ENCODE results near the gene SEC14L5.

Gene SEC14L5

DNA sequence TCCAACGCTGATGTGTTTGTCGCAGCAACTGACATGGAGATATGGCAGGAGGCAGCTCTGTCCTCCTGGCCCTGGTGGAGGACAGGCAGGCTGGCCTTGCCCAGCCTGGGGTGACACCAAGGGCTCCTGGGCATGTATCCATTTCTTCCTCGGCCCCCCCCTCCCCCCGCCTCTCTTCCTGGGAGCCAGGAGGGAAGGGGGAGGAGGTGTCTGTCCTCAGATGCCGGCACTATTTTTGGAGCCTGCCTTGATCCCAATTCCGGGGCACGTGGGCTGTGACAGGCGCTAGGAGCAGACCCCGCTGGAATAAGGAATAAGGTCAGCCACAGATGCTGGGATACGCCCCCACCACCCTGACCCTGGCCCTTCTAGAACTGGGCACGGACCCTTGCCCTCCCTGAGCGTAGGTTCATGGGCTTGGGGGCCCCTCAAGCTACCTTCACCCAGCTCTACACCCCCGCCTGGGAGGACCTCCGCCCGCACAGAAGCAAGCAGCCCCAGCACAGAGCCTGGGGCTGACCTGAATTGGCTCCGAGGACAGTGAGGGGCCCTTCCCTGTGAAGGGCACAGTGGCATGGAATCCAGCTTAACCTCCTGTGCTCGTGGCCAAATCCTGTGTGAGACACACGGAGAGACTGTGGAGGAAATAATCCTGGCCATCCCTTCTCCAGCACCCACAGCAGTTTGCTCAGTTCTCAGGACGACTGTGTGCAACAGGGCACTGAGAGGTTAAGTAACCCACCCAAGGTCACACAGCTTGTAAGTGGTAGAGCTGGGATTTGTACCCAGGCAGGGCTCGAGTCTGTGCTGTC, 24.1 kb downstream of the SEC14L5 start:
- no peak for TF ChIP-seq CTCF (IDR thresholded peaks at IDR 0.05; ENCODE audit: control insufficient read depth, insufficient read depth, low read depth, low read length, missing control alignments)
- DNase-seq (ENCODE audit: low read depth): no peak
- no peak overlapping the region for H3K4me3 ChIP-seq (ENCODE audit: control insufficient read depth, low read depth, low read length)

GRCh38 chr16:4984174-4984990, 26.3 kb downstream of the SEC14L5 start:
- no peak for TF ChIP-seq CTCF (IDR thresholded peaks at IDR 0.05; ENCODE audit: control insufficient read depth, insufficient read depth, low read depth, low read length, missing control alignments)
- no peak for DNase-seq (ENCODE audit: low read depth)

GRCh38 chr16:4987250-4987579, 29.1 kb downstream of the SEC14L5 start:
- no peak overlapping the region for H3K4me3 ChIP-seq (ENCODE audit: control insufficient read depth, low read depth, low read length)
- TF ChIP-seq CTCF (IDR thresholded peaks at IDR 0.05; ENCODE audit: control insufficient read depth, insufficient read depth, low read depth, low read length, missing control alignments): no peak
- DNase-seq (ENCODE audit: low read depth): no peak

More at GRCh38 chr16:4984174-4984990, 26.3 kb downstream of the SEC14L5 start:
- H3K4me3 ChIP-seq (ENCODE audit: control insufficient read depth, low read depth, low read length): no peak overlapping the region

GRCh38 chr16:4987580-4988374, 29.6 kb downstream of the SEC14L5 start:
- TF ChIP-seq CTCF (IDR thresholded peaks at IDR 0.05; ENCODE audit: control insufficient read depth, insufficient read depth, low read depth, low read length, missing control alignments): no peak
- H3K4me3 ChIP-seq (ENCODE audit: control insufficient read depth, low read depth, low read length): no peak overlapping the region
- DNase-seq (ENCODE audit: low read depth): no peak

DNA sequence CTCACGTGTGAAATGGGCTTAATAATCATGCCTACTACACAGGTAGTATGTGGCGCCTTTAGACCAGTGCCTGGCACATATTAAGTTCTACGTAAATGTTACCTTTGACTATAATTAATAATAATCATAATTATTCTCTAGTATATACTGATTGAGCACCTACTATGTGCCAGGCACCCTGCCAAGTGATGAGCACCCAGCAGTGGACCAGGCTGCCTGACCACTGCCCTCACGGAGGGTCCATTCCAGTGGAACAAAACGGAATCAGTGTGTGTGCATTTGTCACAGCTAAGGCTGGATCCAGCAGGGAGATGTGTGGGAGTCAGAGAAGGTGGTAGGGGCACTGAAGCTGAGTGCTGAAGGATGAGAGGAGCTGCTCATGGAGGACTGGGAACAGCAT, 30.5 kb downstream of the SEC14L5 start:
- DNase-seq (ENCODE audit: low read depth): no peak
- no peak for TF ChIP-seq CTCF (IDR thresholded peaks at IDR 0.05; ENCODE audit: control insufficient read depth, insufficient read depth, low read depth, low read length, missing control alignments)
- H3K4me3 ChIP-seq (ENCODE audit: control insufficient read depth, low read depth, low read length): no peak overlapping the region

DNA sequence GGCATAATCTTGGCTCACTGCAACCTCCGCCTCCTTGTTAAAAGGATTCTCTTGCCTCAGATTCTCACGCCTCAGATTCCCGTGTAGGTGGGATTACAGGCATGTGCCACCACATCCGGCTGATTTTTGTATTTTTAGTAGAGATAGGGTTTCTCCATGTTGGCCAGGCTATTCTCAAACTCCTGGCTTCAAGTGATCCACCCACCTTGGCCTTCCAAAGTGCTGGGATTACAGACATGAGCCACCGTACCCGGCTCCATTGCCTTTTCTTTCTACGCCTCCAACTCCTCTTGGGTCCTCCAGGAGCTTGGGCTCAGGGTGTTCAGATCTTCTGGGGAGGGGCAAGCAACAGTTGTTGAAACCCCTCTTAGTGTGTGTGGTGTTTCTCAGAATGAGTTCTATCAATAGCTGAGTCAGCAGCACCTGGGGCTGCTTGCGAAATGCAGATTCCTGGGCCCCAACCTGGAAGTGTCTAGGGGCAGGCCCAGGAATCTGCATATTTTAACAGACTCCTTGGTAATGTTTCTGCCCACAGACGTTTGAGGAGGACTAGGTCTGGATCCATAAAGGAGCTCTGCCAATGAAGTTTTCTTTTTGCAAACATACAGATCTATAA, 31.4 kb downstream of the SEC14L5 start:
- TF ChIP-seq CTCF (IDR thresholded peaks at IDR 0.05; ENCODE audit: control insufficient read depth, insufficient read depth, low read depth, low read length, missing control alignments): no peak
- H3K4me3 ChIP-seq (ENCODE audit: control insufficient read depth, low read depth, low read length): no peak overlapping the region
- DNase-seq (ENCODE audit: low read depth): no peak

Measured in AG09309 (cell line).